Loucy (cell line): ENCODE measurements around the gene ASTL.

ENCODE experiments used
- CTCF ChIP-seq: fragments of 200-600 bp; sonication (generic); conservative IDR thresholded peaks from 2 replicates; pipeline ENCODE4 v1.5.1; 2014; ENCODE audit warnings: mild to moderate bottlenecking, antibody characterized with exemption, low read length
- EZH2phosphoT487 ChIP-seq: fragments of 200-600 bp; IDR thresholded peaks from 2 replicates; pipeline ENCODE4 v1.6.1; 2018; ENCODE audit warnings: antibody characterized with exemption, mild to moderate bottlenecking, moderate library complexity, borderline replicate concordance

- no peak for TF ChIP-seq CTCF
- TF ChIP-seq EZH2phosphoT487, result no peak
These were observed 38.2 kb downstream of the ASTL start for GRCh38 chr2:96099861-96100798.
